HL-60 (cell line): ENCODE measurements around the gene ZBTB25.

Source experiments
- CTCF ChIP-seq: IDR thresholded peaks from one replicate; pipeline ENCODE4 v1.5.1; 2011; ENCODE audit warnings: low read length, control low read depth, inconsistent platforms; ENCODE audit not compliant: insufficient read depth
- GABPA ChIP-seq: IDR thresholded peaks from 2 replicates; pipeline ENCODE4 v1.6.1; 2012; ENCODE audit warnings: low read depth
- POLR2AphosphoS5 ChIP-seq: IDR thresholded peaks from 2 replicates; pipeline ENCODE4 v1.6.1; 2012; ENCODE audit warnings: low read depth
- REST ChIP-seq: IDR thresholded peaks from 2 replicates; pipeline ENCODE4 v1.6.1; 2012; ENCODE audit warnings: low read depth; ENCODE audit not compliant: insufficient replicate concordance

- TF ChIP-seq CTCF (no peak), POLR2AphosphoS5 (peak; percentile 53; the same call in 1 of the 2 replicates), GABPA (no peak), REST (no peak)
Observed at GRCh38 chr14:64540208-64541202, 36.9 kb upstream of the ZBTB25 start, which contains the start of gene HSPA2.
